ENCODE results near the gene SBK3.
"Not testable (repeated sequence)": the region's sequence is repeated elsewhere in the genome, so short reads cannot be mapped to it uniquely, and the experiment has no call there.

SBK3 gene, protein sequence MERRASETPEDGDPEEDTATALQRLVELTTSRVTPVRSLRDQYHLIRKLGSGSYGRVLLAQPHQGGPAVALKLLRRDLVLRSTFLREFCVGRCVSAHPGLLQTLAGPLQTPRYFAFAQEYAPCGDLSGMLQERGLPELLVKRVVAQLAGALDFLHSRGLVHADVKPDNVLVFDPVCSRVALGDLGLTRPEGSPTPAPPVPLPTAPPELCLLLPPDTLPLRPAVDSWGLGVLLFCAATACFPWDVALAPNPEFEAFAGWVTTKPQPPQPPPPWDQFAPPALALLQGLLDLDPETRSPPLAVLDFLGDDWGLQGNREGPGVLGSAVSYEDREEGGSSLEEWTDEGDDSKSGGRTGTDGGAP

DNA sequence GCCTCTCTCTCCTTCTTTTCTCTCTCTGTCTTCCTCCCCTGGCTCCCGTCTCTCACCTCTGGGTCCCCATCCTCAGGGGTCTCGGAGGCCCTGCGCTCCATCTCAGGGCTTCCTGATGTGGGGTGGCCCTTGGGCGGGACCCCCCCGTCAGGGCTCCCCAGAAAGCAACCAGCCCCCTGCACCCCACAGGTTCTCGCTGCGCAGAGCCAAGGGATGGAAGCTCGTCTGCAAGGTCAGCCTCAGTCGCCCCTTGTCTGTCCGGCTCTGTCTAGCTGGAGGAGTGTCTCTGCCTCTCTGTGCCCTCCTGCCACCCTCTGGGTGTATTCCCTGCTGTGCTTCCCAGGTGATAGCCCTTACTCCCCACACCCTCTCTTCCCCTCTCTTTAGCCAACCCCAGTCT lies at the start of gene SBK3:
Gene SBK3 (minus strand): TSS at position 101 of the 400 bp plus-strand sequence. CDS start 0 bp downstream, at position 101.
- no peak for DNase-seq

DNA sequence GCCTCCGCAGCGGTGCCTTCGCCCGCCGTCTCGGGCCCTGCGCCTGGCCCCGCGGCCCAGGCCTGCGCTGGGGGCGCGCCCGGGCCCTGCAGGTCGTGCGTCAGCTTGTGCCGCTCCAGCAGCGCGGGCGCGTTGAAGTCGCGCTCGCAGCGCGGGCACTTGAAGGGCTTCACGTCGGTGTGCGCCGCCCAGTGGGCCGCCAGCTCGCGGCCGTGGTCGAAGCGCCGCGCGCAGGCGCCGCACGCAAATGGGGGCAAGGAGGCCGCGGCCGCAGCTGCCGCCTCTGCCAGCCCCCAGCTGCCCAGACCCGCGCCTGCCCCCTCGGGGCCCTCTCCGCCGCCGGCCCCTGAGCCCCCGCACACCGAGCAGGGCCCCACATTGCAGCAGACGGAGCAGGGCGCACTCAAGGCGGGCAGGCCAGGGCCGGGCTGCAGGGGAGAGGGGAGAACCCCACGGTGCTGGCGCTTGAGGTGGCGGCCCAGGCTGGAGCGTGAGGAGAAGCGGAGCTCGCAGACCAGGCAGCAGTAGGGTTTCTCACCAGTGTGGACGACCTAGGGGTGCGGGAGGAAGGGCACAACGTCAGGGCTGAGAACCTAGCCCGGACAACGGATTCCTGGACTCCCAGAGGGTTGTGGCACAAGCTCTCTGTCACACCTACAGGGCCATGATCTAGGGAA lies 47.9 kb upstream of the SBK3 start:
- no peak for DNase-seq

DNA sequence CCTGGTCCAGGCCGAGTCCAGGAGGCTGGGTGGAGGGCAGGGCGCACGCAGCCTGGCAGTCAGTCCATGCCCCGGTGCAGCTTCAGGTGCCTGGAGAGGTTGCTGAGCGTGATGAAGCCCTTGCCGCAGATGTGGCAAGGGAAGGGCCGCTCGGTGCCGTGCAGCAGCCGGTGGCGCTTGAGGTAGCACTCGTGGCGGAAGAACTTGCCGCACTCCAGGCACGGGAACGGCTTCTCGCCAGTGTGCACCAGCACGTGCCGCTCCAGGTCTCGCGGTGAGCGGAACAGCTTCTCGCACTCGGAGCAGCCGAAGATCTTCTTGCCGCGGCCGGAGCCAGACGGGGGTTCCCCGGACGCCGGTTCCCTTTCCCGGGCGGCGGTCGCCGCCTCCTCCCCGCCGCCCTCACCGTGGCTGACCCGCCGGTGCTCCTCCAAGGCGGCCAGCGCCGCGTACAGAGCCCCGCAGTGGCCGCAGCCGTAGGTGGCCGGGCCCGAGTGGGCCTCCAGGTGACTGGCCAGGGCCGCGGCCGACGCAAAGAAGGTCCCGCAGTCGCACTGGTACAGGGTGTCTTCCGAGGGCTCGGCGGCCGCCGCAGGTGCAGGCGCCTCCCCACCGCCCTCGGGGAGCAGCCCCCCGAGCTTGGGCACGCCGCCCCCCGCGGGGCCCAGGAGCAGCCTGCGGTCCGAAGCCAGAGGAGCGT lies 47.2 kb upstream of the SBK3 start:
- no peak for DNase-seq

DNA sequence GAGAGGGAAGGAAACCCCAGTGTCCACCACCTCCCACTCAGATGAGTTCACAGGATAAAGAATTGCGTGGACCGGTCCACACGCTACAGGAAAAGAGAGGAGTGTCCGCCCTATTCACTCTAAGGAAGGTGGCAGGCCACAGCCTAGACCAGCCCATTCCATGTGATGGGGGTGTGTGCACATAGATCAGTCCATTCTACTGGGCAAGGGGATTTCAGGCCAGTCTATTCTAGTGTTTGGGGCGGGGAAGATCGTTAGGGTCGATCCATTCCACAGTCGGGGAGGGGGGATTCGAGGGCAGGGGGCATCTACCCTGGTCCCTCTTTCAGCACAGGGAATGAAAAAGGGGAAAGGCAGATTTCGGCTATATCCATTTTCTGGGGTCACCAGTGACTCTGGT lies 46.2 kb upstream of the SBK3 start:
- DNase-seq: no peak

DNA sequence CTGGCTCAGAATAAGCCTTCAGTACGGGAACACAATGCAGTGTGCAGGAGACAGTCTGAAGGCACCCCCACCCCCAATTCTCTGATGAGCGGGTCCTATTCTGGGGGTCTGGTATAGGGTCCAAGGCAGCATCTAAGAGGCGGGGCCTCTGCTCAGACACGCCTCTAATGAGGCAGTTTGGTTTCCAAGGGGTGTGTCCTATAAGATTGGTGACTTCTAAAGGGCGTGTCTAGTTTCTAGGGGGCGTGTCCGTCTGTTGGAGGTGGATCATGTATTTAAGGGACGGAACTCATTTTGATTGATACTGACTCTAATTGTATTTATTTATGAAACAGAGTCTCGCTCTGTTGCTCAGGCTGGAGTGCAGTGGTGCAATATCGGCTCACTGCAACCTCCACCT lies 45.3 kb upstream of the SBK3 start:
- peak; percentile 16 to 27 for DNase-seq

DNA sequence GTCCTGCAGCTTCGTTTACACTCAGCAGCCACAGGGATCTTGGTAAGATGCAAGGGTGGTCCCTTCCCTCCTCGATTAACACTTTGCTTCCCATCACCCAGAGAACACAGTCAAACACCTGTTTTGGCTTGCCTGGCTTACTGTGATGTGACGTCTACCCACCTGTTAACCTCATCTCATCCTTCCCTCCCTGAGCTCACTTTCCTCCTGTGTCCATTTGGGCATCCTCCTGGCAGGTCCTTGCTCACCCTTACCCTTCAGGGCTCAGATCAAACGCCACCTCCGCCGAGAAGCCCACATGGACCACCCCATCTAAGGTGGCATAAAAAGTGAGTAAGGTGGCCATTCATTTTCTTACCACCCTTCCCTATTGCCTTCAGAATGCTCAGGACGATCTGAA lies 44.8 kb upstream of the SBK3 start:
- DNase-seq: no peak

DNA sequence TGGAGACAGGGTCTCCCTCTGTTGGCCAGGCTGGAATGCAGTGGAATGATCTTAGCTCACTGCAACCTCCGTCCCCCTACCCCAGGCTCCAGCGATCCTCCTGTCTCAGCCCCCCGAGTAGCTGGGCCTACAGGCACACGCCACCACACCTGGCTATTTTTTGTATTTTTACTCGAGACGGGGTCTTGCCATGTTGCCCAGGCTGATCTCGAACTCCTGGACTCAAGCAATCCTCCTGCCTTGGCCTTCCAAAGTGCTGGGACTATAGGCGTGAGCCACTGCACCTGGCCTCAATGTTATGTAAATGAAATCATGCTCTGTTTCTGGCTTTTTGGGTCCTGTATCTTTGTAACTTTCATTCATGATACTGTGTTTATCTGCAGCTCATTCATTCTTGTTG lies 43.4 kb upstream of the SBK3 start:
- DNase-seq: no peak

DNA sequence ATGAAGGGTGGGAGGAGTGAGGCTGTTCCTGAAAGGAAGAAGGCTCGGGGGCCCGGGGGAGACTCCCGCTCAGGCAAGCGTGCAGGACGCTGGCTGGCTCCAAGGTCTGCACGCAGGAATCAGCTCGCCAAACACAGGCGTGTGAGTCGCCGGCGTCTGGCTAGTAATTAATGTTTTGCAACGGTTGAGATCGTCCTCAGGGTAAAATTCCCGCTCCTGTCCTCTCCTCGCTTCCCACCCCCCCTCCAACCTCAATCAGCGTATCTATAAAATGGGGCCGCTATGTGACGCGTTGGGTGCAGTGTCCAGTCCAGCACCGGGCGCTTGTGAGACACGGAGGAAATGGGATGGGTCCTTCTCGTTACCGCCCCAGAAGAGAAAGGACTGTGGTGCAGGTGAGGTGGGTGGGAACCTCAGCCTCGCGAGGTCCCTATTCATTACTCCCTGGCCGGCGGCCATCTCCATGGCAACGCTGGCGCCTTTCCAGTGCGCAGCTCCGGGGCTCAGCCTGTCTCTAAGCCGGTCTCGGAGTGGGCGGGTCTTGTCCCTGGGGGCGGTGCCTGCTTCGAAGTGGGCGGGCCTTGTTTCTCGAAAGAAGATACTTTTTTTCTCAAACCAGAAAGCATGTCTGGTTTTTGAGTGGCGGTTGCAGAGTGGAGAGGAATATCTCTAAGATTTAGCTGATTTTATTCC lies 41.8 kb upstream of the SBK3 start:
- DNase-seq: peak; percentile 97 to 98

DNA sequence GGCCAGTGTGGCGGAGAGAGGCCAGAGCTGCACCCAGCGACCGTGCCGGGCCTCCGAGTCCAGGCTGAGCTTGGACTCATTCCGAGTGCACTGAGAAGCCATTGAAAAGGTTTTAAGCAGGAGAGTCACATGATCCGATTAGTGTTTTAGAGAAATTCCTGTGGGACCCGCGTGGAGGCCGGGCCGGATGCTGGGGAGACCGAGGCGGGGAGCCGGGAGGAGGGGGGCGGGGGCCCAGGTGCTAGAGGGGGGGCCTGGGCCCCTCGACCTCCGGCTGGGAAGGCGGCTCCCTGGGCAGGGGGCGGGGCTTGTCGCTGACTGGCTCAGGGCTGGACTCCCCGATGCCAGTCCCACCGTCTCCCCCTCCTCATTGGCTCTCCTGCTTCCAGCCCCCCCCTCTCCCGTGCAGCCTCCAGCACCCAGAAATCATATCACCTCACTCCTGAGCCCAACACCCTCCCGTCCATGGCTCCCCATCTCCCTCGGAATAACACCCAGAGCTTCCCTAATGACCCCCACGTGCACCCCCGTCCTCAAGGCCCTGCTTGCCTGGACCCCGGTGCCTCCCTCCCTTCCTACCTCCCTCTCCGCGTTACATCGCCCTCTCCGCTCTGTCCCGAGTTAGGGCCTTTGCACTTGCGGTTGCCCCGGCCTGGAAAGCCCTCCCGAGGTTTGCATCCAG lies 40.5 kb upstream of the SBK3 start:
- peak; percentile 59 to 60 for DNase-seq

DNA sequence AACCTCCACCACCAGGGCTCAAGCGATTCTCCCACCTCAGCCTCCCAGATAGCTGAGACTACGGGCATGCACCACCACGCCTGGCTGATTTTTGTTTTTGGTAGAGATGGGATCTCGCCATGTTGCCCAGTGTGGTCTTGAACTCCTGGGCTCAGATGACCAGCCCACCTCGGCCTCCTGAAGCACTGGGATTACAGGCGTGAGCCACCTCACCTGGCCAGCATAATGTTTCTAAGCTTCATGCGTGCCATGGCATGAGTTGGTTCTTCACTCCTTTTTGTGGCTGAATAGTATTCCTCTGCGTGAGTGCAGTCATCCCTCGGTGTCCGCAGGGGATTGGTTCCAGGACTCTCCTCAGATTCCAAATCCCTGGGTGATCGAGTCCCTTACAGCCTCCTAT lies 39.5 kb upstream of the SBK3 start:
- DNase-seq: no peak

DNA sequence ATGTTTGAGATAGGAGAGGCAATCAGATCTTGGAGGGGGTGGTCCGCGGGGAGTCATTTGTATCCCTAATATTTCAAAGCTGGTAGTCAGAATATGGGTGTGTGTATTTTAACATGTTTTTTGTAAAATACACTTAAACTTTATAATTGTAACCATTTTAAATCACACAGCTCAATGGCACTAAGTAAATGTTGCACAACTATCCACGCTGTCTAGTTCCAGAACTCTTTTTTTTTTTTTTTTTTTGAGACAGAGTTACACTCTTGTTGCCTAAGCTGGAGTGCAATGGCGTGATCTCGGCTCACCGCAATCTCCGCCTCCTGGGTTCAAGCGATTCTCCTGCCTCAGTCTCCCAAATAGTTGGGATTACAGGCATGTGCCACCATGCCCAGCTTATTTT lies 38.6 kb upstream of the SBK3 start:
- not testable (repeated sequence) for DNase-seq

DNA sequence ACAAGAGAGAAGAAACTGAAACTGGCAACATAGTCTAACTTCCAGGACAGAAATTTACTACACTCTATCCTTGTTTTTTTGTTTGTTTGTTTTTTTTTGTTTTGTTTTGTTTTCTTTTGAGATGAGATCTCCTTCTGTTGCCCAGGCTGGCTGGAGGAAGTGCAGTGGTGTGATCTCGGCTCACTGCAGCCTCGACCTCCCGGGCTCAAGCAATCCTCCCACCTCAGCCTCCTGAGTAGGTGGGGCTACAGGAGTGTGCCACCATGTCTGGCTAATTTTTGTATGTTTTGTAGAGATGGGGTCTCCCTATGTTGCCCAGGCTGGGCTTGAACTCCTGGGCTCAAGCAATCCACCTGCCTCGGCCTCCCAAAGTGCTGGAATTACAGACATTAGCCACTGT lies 36.9 kb upstream of the SBK3 start:
- DNase-seq: not testable (repeated sequence)

DNA sequence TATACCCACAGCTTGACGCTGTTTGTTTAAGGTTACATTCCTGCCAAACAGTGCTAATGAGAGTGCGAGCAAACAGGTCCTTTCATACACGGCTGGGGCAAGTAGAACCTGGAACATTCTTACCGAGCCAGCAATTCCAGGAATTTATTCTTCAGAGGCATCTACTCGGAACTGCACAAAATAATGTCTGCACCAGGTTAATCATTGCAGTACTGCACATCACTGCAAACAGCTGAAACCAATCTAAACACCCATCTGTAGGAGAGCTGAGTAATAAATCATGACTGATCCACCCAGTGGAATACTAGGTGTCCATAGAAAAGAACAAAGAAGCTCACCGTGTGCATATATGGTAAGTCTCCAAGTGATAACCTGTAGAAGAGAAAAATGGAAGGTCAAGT lies 36.5 kb upstream of the SBK3 start:
- DNase-seq: no peak

DNA sequence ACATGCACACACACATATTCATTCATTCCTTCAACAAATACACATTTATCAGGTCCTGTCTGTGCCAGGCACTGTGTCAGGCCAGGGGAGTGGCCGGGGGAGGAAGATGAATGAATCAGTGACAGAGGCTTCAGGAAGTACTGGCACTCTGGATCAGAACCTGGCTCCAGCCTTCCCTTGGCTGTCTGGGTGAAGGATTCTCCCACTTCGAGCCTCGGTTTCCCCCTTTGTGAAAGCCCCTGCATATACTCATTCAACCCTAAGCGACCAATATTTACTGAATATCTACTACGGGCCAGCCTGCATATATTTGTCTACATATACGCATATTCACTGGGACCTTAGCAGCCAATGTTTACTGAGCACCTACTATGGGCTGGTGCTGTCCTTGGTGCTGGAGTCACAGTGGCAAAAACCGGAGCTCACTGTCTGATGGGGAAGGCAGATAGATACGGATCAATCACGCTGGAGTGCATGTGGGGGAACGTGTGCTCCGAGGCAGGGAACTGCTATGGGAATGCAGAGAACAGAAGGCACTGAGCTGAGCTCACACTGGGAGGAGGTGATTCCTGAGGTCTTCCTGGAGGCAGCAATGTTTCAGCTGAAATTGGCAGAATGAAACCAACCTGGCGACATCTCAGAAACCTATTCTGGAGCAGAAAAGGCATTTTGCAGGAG lies 35.9 kb upstream of the SBK3 start:
- DNase-seq: peak; percentile 24 to 26

DNA sequence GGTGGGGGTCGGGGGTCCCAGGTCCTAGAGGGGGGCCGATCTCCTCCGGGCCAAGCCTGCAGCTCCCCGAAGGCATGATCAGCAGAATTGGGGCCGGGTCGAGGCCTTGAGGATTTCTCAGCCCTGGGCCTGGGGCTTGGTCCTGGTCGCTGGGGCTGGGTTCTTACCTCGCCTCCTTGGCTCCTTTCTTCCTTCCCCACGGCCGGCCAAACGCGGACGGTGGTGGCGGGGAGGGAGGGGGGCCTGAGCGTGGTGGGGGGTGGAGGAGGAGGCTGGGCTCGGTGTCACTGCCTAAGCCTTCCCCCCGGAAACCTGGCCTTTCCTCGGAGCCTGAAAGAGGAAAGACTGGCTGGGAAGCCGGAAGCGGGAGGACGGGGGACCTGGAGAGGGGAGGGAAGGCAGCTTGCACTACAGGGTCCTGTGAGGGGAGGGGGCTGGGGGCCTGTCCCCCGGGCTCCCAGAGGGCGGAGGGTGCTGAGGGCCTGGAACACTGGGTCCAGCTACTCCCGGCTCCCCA lies 35.3 kb upstream of the SBK3 start, which contains the start of gene ZNF579:
Gene ZNF579 (minus strand): TSS at position 221 of the 517 bp plus-strand sequence. CDS start 1,209 bp downstream, outside the sequence.
- DNase-seq: peak; percentile 91 to 92

DNA sequence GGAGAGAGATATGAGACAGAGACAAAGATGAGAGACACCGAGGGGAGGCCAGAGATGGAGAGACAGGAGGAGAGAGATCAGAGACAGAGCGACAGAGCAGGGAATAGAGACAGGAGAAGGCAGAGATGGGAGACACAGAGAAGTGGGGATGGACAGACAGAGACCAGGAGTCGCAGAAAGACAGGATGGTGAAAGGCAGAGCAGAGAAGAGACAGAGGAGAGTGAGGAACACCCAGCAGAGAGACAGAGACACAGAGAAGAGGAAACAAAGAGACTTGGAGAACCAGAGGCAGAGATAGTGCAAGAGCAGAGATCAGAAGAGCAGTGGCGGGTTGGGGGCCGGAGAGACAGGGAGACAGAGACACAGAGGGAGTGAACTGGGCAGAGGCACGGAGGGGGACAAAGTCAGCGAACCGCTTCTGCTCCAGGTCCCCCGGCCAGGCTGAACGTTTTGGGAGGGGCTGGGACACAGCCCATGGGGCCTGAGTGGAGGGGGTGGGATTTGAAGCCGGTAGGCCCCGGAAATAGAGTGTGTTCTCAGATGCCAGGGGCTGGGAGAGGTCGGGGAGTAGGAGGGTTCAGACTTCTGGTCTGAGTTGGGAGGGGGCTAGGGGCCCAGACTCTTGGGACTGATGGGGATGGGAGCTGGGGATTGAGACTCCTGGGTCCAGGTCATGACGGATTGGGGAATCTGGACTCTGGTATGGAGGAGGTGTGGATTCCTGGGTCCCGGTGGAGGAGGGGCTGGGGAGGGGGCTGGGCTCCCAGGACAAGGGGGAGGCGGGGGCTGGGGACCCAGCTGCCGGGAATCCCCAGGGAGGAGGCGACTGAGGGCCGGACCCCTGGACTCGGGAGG lies 34.7 kb upstream of the SBK3 start:
- DNase-seq: peak in 1 of 2 experiments; percentile 10

DNA sequence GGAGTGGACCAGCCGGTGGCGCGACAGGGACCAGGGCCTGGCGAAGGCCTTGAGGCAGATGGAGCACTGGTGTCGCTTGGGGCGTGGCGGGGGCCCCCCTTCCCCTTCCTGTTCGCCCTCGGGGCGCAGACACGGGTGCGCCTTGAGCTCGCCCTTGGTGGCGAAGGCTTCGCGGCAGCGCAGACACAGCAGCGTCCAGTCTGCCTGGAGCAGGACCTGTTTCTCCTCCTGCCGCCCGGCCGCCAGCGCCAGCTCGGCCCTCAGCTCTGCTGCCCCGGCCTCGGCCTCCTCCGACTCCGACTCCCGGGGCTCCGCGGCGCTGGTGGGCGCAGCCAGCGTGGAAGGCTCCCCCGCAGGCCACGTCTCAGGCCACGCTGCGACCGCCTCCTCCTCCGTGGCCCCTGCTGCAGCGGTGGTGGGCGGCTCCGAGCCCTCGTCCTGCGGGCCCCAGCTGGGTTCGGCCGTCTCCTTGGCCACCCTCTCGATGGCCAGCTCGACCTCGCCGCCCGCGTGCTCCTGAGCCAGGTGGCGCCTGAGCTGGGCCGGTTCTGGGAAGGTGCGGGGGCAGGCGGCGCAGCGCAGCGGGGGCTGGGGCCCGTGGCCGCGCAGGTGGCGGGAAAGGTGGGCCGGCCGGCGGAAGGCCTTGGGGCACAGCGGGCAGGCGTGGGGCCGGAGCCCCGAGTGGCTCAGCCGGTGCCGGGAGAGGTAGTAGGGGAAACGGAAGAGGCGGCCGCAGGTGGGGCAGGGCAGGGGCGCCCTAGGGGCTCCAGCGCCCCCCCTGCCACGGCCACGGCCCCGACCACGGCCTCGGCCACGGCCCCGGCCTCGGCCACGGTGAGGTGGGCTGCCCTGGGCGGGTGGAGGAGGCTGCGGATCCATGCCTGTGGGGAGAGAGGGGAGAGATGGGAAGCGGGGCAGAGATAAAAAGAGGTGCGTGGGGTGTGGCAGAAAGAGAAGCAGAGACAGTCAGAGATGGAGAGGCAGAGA lies 33.7 kb upstream of the SBK3 start:
- no peak for DNase-seq

DNA sequence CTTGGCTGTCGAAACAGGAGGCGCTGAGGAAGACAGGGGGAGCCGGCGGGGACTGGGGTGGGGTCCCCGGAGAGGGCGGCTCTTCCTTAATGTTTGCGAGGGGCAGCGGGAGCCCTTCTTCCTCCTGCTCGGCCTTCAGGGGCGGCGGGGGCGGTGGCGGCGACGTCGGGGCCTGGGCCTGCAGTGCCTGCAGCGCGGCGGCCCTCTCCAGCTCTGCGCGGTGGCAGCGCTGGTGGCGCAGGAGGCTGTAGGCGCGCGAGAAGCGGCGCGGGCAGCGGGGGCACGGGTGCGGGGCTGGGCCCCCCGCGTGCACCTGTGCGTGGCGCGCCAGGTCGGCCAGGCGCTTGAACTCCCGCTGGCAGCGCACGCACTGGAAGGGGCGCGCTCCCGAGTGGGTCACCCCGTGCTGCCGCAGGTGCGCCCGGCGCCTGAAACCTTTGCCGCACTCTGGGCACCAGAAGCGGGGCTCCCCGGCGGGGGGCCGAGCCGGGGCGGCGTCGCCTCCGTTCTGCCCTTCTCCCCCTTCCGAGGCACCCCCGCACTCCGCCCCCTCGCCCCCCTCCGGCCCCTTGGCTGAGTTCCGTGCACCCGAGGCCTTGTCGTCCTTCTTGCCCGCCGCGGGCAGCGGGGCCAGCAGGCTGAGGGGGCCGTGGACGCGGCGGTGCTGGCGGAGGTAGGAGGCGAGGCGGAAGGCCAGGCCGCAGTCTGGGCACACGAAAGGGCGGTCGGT lies 32.9 kb upstream of the SBK3 start:
- DNase-seq: no peak

DNA sequence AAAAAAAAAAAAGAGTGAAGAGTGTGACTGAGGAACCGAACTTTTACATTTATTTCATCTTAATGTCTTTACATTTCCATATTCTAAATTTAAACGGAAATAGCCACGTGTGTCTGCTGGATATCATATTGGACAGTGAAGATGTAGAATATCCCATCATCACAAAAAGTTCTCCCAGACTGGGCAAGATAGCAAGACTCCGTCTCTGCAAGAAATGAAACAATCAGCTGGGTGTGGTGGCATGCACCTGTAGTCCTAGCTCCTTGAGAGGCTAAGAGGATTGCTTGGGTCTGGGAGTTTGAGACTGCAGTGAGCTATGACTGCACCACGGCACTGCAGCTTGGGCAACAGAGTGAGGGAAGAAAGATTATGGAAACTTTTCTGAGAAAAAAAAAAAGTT lies 31.4 kb upstream of the SBK3 start:
- DNase-seq: no peak

All from activated CD4-positive, alpha-beta T cell treated with anti-CD3 and anti-CD28 coated beads, Interleukin-2, amount 50 U/mL, for 48 hours (primary cell).